Body of pancreas (tissue), 4 donors: ENCODE results near the gene DNAAF1. TPM values are rescaled to one million over a fixed set of nuclear protein-coding genes. Genes with fewer than 3 reads are reported as not detected.

Source experiments
- ATAC-seq: fragments of 150-250 bp; one replicate; pipeline ENCODE4 v1.9.1; 2016
- DNase-seq, 4 donors: peaks; one replicate each; pipeline ENCODE4 v3.0.0-alpha.2; 2019
- H3K27ac ChIP-seq, 4 donors: fragments of 200-600 bp; sonication (generic); 1 replicate in 3 of 4; 2 replicates in 1 of 4; pipeline versions ENCODE4 v1.5.1 to v1.6.1; 2016 to 2019; ENCODE audit warnings: mild to moderate bottlenecking in 1 of 4, mixed read lengths in 1 of 4, moderate library complexity in 1 of 4
- H3K27me3 ChIP-seq, 2 donors: fragments of 200-600 bp; sonication (generic); one replicate each; pipeline ENCODE4 v1.6.0; 2016; ENCODE audit warnings: mild to moderate bottlenecking in 1 of 2
- H3K36me3 ChIP-seq, 2 donors: fragments of 200-600 bp; sonication (generic); replicated peaks in 1 of 2; 2 replicates each; pipeline ENCODE4 v1.5.1; 2016; ENCODE audit warnings: low read depth in 2 of 2; ENCODE audit not compliant: insufficient read depth in 1 of 2
- H3K4me1 ChIP-seq: fragments of 200-600 bp; sonication (generic); one replicate; pipeline ENCODE4 v1.6.0; 2016
- H3K4me3 ChIP-seq, 2 donors: fragments of 200-600 bp; sonication (generic); 1 replicate in 1 of 2; 2 replicates in 1 of 2; pipeline ENCODE4 v1.5.1; 2016 to 2019
- H3K9me3 ChIP-seq, 3 donors: fragments of 200-600 bp; sonication (generic); 1 replicate in 2 of 3; 2 replicates in 1 of 3; pipeline ENCODE4 v1.5.1; 2016
- POLR2A ChIP-seq, 3 donors: fragments of 450-650 bp; IDR thresholded peaks; one replicate each; pipeline ENCODE4 v1.6.1; 2016; ENCODE audit warnings: antibody characterized with exemption in 3 of 3, mild to moderate bottlenecking in 2 of 3
- WGBS, 2 donors: methylation state at CpG; one replicate each; pipeline ENCODE4 v1.1.5; 2017; 5-methylcytosine and 5-hydroxymethylcytosine counted together
- intact Hi-C: fragments of 100-400 bp; cut with DNase I; formaldehyde crosslinking; loops from one replicate; pipeline ENCODE4 v1.15.1; 2023
- total RNA-seq, 2 donors: library from RNA; depleted of rRNA; stranded (reverse); fragments of >200 nt; gene quantifications; one replicate each; pipeline ENCODE4 v1.1.0, GENCODE V29; 2016
- TF ChIP-seq, protein P1 (sequence below), 7 experiments: fragments of 450-650 bp in 4 of 7; fragments of 200-600 bp in 3 of 7; sonication (generic) in 3 of 7; IDR thresholded peaks; one replicate each; pipeline ENCODE4 v1.5.1; 2016 to 2019; ENCODE audit warnings: antibody characterized with exemption in 7 of 7

DNAAF1 gene
- total RNA-seq, 2 donors from 2014 or later = 0.99 to 1.3 TPM

DNA sequence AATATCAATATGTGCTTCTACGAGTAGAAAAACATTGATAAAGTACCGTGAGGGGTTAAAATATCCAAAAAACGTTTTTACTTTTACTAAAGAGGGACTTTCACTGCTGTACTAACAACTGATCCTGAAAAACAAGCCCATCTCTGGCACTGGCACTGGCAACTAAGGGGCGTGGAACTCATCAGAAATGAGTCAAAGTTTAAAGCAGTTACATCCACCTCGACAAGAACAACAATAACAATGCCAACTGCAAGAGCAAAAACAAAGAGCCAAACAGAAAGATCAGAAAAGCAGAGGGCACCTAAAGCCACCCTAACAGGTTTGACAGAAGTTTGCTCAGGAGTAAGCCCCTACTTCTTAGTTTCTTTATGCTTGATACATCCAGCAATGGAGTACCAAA is 41.4 kb upstream of the DNAAF1 start:
- 57 to 60% methylated on average over 5 of the region's 5 CpGs for WGBS, 2 donors

DNA sequence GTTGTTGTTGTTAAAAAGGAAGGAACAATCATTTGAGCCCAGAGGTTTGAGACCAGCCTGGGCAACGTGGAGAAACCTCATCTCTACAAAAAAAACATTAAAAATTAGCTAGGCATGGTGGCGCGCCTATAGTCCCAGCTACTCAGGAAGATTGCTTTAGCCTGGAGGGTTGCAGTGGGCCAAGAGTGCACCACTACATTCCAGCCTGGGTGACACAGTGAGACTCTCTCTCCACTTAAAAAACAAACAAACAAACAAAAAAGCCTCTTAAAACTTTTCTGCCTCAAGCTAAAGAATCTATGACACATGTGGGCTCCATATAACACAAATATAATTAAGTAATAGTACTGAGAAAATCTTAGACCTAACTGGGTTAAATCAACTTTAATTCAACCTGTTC is 40.9 kb upstream of the DNAAF1 start:
- H3K4me1 ChIP-seq = peaks cover under 1% of the 10 kb centered on the region
- H3K27ac ChIP-seq = no peak overlapping the region

More for the DNA sequence above, 41.4 kb upstream of the DNAAF1 start:
- intact Hi-C loops = no loop called here
- no peak overlapping the region for H3K4me3 ChIP-seq
- H3K27ac ChIP-seq = no peak overlapping the region
- DNase-seq = no peak
- no peaks in the 10 kb centered on the region for H3K4me1 ChIP-seq
- no peak for TF ChIP-seq POLR2A (IDR thresholded peaks at IDR 0.05)
- TF ChIP-seq, protein P1, sequence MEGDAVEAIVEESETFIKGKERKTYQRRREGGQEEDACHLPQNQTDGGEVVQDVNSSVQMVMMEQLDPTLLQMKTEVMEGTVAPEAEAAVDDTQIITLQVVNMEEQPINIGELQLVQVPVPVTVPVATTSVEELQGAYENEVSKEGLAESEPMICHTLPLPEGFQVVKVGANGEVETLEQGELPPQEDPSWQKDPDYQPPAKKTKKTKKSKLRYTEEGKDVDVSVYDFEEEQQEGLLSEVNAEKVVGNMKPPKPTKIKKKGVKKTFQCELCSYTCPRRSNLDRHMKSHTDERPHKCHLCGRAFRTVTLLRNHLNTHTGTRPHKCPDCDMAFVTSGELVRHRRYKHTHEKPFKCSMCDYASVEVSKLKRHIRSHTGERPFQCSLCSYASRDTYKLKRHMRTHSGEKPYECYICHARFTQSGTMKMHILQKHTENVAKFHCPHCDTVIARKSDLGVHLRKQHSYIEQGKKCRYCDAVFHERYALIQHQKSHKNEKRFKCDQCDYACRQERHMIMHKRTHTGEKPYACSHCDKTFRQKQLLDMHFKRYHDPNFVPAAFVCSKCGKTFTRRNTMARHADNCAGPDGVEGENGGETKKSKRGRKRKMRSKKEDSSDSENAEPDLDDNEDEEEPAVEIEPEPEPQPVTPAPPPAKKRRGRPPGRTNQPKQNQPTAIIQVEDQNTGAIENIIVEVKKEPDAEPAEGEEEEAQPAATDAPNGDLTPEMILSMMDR (IDR thresholded peaks at IDR 0.05) = no peak
- peaks cover 0 to 3% of the 10 kb centered on the region in 2 donors for H3K36me3 ChIP-seq
- no peaks in the 10 kb centered on the region for H3K27me3 ChIP-seq
- no peaks in the 10 kb centered on the region for H3K9me3 ChIP-seq
- ATAC-seq = no peak

DNA sequence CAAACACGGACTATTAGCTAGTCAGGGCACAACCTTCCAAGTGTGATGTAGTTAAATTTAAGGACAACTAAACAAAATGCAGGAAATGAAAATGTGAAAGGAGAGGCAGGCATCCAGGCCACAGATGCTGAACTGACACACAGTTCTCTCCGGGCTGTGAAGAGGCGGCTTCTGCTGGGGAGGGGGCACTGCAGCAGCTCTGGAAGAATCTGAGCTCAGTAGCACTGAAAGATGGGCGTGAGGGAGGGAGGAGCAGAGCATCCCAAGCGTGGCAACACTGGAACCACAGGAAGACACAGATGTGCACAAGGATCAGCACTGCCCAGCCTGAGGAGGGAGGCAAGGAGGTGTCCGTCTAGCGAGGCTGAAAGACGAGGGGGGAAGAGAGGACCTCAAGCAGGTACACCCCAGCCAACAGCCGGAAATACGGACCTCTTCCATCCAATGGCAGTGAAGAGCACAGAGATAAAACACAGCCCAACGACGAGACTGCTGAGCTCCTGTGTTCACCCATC is 39.8 kb upstream of the DNAAF1 start:
- intact Hi-C loops = no loop called here
- peaks cover 10% of the 10 kb centered on the region for H3K4me1 ChIP-seq
- no peaks in the 10 kb centered on the region for H3K9me3 ChIP-seq
- no peak for ATAC-seq
- 69 to 77% methylated on average over 12 of the region's 12 CpGs for WGBS, 2 donors
- DNase-seq = no peak
- H3K4me3 ChIP-seq = no peak overlapping the region
- H3K36me3 ChIP-seq = peaks cover 0 to 3% of the 10 kb centered on the region in 2 donors
- H3K27ac ChIP-seq = no peak overlapping the region
- H3K27me3 ChIP-seq = no peaks in the 10 kb centered on the region
- TF ChIP-seq POLR2A (IDR thresholded peaks at IDR 0.05) = no peak
- TF ChIP-seq, protein P1 (IDR thresholded peaks at IDR 0.05) = no peak

More for the DNA sequence above, 40.9 kb upstream of the DNAAF1 start:
- ATAC-seq (no peak), DNase-seq (no peak)
- Histone ChIP-seq H3K36me3 (peaks cover 0 to 3% of the 10 kb centered on the region in 2 donors), H3K9me3 (no peaks in the 10 kb centered on the region), H3K4me3 (no peak overlapping the region), H3K27me3 (no peaks in the 10 kb centered on the region)
- TF ChIP-seq, protein P1 (IDR thresholded peaks at IDR 0.05) = no peak
- no peak for TF ChIP-seq POLR2A (IDR thresholded peaks at IDR 0.05)
- intact Hi-C loops = no loop called here
- 79 to 83% methylated on average over 3 of the region's 3 CpGs for WGBS, 2 donors

DNA sequence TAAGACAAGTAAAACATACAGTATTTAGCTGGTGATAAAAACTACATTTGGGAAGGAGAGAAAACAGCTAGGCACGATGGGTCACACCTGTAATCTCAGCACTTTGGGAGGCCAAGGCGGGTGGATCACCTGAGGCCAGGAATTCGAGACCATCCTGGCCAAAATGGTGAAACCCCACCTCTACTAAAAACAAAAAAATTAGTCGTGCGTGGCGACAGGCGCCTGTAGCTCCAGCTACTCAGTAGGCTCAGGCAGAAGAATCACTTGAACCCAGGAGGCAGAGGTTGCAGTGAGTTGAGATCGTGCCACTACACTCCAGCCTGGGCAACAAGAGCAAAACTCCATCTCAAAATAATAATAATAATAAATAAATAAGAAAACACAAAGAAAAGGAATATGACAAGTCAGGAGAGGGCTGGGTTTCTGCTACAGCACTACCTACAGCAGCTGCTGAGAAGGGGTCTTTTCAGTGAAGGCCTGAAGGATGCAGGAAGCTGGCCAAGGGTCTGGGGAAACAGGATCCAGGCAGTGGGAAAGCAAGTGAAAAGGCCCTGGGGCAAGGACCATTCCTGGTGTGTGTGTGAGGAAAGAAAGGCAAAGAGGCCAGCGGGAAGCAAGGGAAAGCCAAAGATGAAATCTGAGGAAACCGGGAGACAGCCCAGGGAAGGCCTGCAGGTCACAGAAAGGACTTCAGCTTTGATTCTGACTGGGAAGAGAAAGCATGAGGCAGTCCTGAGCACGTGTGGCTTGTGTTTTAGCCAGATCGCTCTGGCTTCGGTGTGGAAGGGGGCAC is 39.0 kb upstream of the DNAAF1 start:
- peaks cover 0 to 3% of the 10 kb centered on the region in 2 donors for H3K36me3 ChIP-seq
- H3K27me3 ChIP-seq = no peaks in the 10 kb centered on the region
- TF ChIP-seq, protein P1 (IDR thresholded peaks at IDR 0.05) = no peak
- TF ChIP-seq POLR2A (IDR thresholded peaks at IDR 0.05) = no peak
- intact Hi-C loops = no loop called here
- ATAC-seq (no peak), DNase-seq (no peak)
- H3K9me3 ChIP-seq = no peaks in the 10 kb centered on the region
- H3K27ac ChIP-seq = no peak overlapping the region
- 88 to 89% methylated on average over 13 of the region's 13 CpGs for WGBS, 2 donors
- peaks cover 10% of the 10 kb centered on the region for H3K4me1 ChIP-seq
- H3K4me3 ChIP-seq = no peak overlapping the region
